SK-N-SH (cell line): ENCODE results near the gene PHF23.
A peak's percentile ranks its signal among the peaks of the same experiment; 100 is the strongest.

ENCODE experiments used
- CHD2 ChIP-seq: fragments of 150-350 bp; IDR thresholded peaks from 2 replicates; pipeline ENCODE4 v1.6.1; 2018; ENCODE audit warnings: low read length; ENCODE audit not compliant: partially characterized antibody
- ELF1 ChIP-seq: IDR thresholded peaks from 2 replicates; pipeline ENCODE4 v1.4.0; 2012
- EZH2phosphoT487 ChIP-seq: fragments of 200-600 bp; sonication (generic); IDR thresholded peaks from 2 replicates; pipeline ENCODE4 v1.6.1; 2017; ENCODE audit warnings: low read depth, mixed run types, mild to moderate bottlenecking, antibody characterized with exemption, moderate library complexity, borderline replicate concordance
- FOSL2 ChIP-seq: IDR thresholded peaks from 2 replicates; pipeline ENCODE4 v1.4.0; 2012; ENCODE audit warnings: low read depth, mild to moderate bottlenecking, moderate library complexity, borderline replicate concordance
- FOXM1 ChIP-seq: IDR thresholded peaks from 2 replicates; pipeline ENCODE4 v1.4.0; 2012; ENCODE audit warnings: low read depth, mild to moderate bottlenecking
- JUND ChIP-seq: IDR thresholded peaks from 2 replicates; pipeline ENCODE4 v1.4.0; 2012
- POLR2AphosphoS5 ChIP-seq: IDR thresholded peaks from 2 replicates; pipeline ENCODE4 v1.6.1; 2012; ENCODE audit warnings: low read depth, low read length
- RCOR1 ChIP-seq: fragments of 150-350 bp; IDR thresholded peaks from 2 replicates; pipeline ENCODE4 v1.6.1; 2017; ENCODE audit warnings: antibody characterized with exemption, low read length
- YY1 ChIP-seq: IDR thresholded peaks from 2 replicates; pipeline ENCODE4 v1.4.0; 2012; ENCODE audit warnings: low read depth, mild to moderate bottlenecking
- ZBTB33 ChIP-seq: IDR thresholded peaks from 2 replicates; pipeline ENCODE4 v1.4.0; 2012; ENCODE audit warnings: low read depth, borderline replicate concordance
- TF ChIP-seq, protein P1 (sequence below): IDR thresholded peaks from 2 replicates; pipeline ENCODE4 v1.6.1; 2012; ENCODE audit warnings: mild to moderate bottlenecking, low read depth, low read length, moderate library complexity
- TF ChIP-seq, protein P2 (sequence below): fragments of 200-600 bp; sonication (generic); IDR thresholded peaks from 2 replicates; pipeline ENCODE4 v1.6.1; 2017; ENCODE audit warnings: antibody characterized with exemption, mild to moderate bottlenecking, moderate library complexity

DNA sequence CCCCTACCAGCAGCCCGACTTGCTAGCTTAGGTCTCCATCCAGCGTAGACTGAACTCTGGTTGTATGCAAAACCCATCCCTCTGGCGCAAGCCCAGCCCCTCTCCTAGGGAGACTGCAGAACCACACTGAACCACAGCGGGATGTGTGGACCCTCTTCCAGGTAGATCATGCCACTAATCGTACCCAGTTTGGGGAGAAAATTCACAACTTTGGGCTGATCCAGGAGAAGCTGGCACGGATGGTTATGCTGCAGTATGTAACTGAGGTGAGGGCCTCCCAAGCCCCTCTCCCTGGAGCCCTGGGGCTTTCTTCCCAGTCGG, 16.3 kb downstream of the PHF23 start:
- TF ChIP-seq, protein P1, sequence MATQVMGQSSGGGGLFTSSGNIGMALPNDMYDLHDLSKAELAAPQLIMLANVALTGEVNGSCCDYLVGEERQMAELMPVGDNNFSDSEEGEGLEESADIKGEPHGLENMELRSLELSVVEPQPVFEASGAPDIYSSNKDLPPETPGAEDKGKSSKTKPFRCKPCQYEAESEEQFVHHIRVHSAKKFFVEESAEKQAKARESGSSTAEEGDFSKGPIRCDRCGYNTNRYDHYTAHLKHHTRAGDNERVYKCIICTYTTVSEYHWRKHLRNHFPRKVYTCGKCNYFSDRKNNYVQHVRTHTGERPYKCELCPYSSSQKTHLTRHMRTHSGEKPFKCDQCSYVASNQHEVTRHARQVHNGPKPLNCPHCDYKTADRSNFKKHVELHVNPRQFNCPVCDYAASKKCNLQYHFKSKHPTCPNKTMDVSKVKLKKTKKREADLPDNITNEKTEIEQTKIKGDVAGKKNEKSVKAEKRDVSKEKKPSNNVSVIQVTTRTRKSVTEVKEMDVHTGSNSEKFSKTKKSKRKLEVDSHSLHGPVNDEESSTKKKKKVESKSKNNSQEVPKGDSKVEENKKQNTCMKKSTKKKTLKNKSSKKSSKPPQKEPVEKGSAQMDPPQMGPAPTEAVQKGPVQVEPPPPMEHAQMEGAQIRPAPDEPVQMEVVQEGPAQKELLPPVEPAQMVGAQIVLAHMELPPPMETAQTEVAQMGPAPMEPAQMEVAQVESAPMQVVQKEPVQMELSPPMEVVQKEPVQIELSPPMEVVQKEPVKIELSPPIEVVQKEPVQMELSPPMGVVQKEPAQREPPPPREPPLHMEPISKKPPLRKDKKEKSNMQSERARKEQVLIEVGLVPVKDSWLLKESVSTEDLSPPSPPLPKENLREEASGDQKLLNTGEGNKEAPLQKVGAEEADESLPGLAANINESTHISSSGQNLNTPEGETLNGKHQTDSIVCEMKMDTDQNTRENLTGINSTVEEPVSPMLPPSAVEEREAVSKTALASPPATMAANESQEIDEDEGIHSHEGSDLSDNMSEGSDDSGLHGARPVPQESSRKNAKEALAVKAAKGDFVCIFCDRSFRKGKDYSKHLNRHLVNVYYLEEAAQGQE, result no peak
- TF ChIP-seq, protein P2, sequence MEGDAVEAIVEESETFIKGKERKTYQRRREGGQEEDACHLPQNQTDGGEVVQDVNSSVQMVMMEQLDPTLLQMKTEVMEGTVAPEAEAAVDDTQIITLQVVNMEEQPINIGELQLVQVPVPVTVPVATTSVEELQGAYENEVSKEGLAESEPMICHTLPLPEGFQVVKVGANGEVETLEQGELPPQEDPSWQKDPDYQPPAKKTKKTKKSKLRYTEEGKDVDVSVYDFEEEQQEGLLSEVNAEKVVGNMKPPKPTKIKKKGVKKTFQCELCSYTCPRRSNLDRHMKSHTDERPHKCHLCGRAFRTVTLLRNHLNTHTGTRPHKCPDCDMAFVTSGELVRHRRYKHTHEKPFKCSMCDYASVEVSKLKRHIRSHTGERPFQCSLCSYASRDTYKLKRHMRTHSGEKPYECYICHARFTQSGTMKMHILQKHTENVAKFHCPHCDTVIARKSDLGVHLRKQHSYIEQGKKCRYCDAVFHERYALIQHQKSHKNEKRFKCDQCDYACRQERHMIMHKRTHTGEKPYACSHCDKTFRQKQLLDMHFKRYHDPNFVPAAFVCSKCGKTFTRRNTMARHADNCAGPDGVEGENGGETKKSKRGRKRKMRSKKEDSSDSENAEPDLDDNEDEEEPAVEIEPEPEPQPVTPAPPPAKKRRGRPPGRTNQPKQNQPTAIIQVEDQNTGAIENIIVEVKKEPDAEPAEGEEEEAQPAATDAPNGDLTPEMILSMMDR, result no peak
- TF ChIP-seq ZBTB33 (no peak), EZH2phosphoT487 (no peak), CHD2 (peak; percentile 19), FOSL2 (no peak), JUND (peak; percentile 22; the same call in 1 of the 2 replicates), POLR2AphosphoS5 (no peak), ELF1 (no peak), FOXM1 (no peak), YY1 (no peak), RCOR1 (no peak)
